Nephron (organoid): ENCODE results near the gene CALY.

ENCODE experiments used
- H3K27ac Mint-ChIP-seq, 3 experiments: 2 replicates each; pipeline ENCODE4 v1.8.0; 2020; ENCODE audit warnings: mixed read lengths in 3 of 3, mild to moderate bottlenecking in 2 of 3, moderate library complexity in 1 of 3
- H3K27me3 Mint-ChIP-seq: 2 replicates; pipeline ENCODE4 v1.8.0; 2021; ENCODE audit warnings: low read depth, mild to moderate bottlenecking, moderate library complexity, mixed read lengths
- H3K36me3 Mint-ChIP-seq: 2 replicates; pipeline ENCODE4 v1.8.0; 2020; ENCODE audit warnings: low read depth, mixed read lengths
- H3K4me1 Mint-ChIP-seq: 2 replicates; pipeline ENCODE4 v1.8.0; 2020; ENCODE audit warnings: mixed read lengths
- H3K4me3 Mint-ChIP-seq, 3 experiments: 2 replicates each; pipeline ENCODE4 v1.8.0; 2020; ENCODE audit warnings: mild to moderate bottlenecking in 3 of 3, mixed read lengths in 3 of 3, moderate library complexity in 2 of 3
- H3K9me3 Mint-ChIP-seq: 2 replicates; pipeline ENCODE4 v1.8.0; 2020; ENCODE audit warnings: mixed read lengths
- TF ChIP-seq, protein P1 (sequence below), 3 experiments: fragments of 200-600 bp; sonication (generic); IDR thresholded peaks; one replicate each; pipeline ENCODE4 v1.5.0; 2021; ENCODE audit warnings: antibody characterized with exemption in 3 of 3; ENCODE audit not compliant: unreplicated experiment in 3 of 3

CALY gene

DNA sequence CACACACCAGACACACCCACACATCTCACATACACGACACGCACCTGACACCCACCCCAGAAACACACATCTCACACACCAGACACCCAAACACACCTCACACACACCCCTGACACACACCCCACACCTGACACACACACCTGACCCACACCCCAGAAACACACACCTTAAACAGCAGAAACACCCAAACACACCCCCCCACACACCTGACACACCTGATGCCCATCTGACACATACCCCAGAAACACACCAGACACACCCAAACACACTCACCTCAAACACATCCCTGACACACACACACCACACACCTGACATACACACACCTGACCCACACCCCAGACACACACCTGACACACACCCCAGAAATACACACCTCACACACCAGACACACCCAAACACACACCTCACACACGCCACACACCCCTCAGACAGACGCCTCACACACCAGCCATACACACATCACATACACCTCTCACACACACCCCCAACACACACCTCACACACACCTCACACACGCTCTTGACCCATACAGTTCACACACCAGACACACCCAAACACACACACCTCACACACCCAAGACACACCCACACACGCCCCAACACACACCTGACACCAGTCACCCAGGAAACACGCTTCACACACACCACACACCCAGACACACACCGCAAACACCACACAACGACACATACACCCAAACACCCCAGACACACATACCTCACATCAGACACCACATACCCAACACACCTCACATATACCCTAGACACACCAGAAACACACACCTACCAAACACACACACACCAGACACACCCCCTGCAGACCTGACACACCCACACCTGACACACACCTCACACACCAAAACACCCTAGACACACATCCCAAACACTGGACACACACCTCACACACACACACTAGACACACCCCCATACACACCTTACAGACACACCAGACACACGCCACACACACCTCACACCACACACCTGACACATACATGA lies 1.7 kb upstream of the CALY start:
- Mint-ChIP-seq H3K4me1 (no peaks in the 10 kb centered on the region), H3K9me3 (peaks cover 7% of the 10 kb centered on the region), H3K27me3 (peaks cover 29% of the 10 kb centered on the region), H3K4me3 (no peak overlapping the region), H3K27ac (no peak overlapping the region), H3K36me3 (no peaks in the 10 kb centered on the region)
- TF ChIP-seq, protein P1, sequence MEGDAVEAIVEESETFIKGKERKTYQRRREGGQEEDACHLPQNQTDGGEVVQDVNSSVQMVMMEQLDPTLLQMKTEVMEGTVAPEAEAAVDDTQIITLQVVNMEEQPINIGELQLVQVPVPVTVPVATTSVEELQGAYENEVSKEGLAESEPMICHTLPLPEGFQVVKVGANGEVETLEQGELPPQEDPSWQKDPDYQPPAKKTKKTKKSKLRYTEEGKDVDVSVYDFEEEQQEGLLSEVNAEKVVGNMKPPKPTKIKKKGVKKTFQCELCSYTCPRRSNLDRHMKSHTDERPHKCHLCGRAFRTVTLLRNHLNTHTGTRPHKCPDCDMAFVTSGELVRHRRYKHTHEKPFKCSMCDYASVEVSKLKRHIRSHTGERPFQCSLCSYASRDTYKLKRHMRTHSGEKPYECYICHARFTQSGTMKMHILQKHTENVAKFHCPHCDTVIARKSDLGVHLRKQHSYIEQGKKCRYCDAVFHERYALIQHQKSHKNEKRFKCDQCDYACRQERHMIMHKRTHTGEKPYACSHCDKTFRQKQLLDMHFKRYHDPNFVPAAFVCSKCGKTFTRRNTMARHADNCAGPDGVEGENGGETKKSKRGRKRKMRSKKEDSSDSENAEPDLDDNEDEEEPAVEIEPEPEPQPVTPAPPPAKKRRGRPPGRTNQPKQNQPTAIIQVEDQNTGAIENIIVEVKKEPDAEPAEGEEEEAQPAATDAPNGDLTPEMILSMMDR (IDR thresholded peaks at IDR 0.05; ENCODE audit: unreplicated experiment in 3 of 3): no peak

DNA sequence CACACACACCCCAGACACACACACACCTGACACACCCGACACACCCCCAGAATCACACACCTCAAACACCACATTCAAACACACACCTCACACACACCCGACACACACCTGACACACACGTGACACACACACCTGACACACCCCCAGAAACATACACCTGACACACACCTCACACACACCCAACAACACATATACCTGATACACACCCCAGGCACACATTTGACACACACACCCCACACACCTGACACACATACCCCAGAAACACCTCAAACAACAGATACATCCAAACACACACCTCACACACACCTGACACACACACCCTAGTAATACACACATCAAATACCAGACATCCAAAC lies 652 bp upstream of the CALY start:
- peaks cover 14% of the 10 kb centered on the region for H3K9me3 Mint-ChIP-seq
- H3K36me3 Mint-ChIP-seq: no peaks in the 10 kb centered on the region
- H3K27me3 Mint-ChIP-seq: peaks cover 34% of the 10 kb centered on the region
- no peak overlapping the region for H3K27ac Mint-ChIP-seq
- TF ChIP-seq, protein P1 (IDR thresholded peaks at IDR 0.05; ENCODE audit: unreplicated experiment in 3 of 3): no peak
- H3K4me1 Mint-ChIP-seq: no peaks in the 10 kb centered on the region
- H3K4me3 Mint-ChIP-seq: no peak overlapping the region

DNA sequence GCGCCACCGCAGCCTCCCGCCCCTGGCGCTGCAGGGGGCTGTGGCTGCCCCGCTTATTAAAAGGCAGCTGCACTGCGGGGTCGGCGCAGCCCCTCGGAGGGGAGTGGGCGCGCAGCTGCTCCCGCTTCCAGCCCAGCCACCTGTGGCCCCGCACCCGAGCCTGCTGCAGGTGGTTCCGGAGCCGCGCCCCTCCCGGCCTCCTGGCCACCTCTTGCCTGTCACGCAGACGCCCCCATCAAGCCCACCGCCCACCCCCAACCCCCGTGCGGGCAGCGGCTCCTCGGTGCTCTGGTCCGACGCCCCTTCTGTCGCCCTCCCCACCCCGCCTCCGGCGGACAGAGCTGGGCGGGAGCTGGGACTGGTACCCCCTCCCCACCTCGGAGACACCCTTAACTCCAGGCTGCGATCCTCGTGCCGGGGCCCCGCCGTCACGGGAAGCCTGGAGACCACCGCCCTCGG lies 549 bp downstream of the CALY start:
- H3K4me3 Mint-ChIP-seq: no peak overlapping the region
- H3K27ac Mint-ChIP-seq: no peak overlapping the region
- TF ChIP-seq, protein P1 (IDR thresholded peaks at IDR 0.05; ENCODE audit: unreplicated experiment in 3 of 3): no peak
- no peaks in the 10 kb centered on the region for H3K4me1 Mint-ChIP-seq
- H3K36me3 Mint-ChIP-seq: no peaks in the 10 kb centered on the region
- peaks cover 46% of the 10 kb centered on the region for H3K27me3 Mint-ChIP-seq
- peaks cover 19% of the 10 kb centered on the region for H3K9me3 Mint-ChIP-seq

DNA sequence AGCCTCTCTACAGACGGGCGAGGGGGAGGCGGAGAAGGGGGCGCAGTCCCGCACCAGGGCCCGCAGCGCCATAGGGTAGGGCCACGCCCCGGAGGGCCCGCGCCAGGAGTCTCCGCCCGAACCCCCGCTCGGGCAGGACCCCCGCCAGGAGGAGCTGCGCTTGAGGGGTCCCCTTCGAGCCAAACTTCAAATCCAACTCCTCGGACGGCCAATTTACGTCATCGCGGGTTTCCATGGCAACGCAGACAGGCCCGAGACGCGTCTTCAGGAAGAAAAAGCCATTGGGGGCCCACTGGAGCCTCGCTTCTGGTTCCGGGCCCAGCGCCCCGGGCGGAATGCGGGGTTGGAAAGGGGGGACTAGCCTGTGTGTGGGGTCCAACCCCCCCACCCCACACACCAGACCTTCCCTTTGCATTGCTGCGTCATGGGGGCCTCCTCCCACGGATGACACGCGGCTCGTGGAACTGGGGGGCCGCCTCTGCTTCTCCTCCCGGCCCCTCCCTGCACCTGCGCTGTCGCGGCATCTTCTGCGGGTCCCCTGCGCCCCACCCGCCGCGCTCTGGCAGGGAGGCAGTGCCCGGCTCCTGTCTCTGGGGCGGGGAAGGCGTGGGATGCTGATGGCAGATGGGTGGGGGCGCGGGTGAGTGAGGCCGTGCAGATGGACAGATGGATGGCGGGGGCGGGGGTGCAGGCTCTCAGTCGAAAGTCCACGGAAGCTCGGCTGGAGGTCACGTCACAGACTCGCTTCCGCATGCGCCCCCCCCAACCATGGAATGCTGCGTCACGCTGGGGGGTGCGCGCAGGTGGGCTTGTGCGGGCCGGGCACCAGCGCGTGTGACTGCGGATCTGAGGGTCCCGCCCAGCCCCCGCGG lies 1.2 kb downstream of the CALY start:
- Mint-ChIP-seq H3K27ac (no peak overlapping the region), H3K27me3 (peaks cover 52% of the 10 kb centered on the region), H3K36me3 (no peaks in the 10 kb centered on the region), H3K9me3 (peaks cover 19% of the 10 kb centered on the region), H3K4me1 (no peaks in the 10 kb centered on the region), H3K4me3 (peak overlapping the region in 2 of 3 experiments; percentile 13 to 28)
- TF ChIP-seq, protein P1 (IDR thresholded peaks at IDR 0.05; ENCODE audit: unreplicated experiment in 3 of 3): no peak

DNA sequence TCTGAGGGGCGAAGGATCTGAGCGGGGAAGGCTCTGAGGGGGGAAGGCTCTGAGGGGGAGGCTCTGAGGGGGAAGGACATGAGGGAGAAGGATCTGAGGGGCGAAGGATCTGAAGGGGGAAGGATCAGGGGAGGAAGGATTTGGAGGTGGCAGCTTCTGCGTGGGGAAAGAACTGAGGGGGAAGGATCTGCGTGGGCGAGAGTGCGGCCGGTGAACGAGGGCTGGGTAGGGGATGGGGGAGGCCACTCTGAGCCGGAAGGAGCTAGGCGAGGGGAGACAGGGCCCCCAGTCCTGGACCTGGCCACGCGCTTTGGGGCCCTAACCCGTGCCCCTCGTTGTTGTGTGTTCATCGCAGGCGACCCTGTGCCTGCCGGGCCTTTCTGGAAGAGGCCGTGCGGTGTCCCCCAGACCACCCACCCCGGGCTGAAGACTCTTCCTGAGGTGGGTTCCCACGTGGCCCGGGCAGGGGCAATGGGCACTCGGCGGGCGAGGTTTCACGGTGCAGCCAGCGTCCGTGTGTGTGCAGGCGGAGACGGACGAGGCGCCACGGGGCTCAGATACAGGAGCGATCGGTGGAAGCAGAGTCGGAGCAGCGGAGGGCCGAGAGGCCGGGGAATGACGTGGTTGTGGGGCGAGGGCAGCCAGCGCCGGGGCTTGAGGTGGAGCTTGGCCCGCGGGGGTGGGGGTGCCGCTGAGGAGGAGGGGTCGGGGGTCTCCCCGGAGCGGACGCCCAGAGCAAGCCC lies 2.0 kb downstream of the CALY start:
- Mint-ChIP-seq H3K27me3 (peaks cover 58% of the 10 kb centered on the region), H3K4me3 (peak overlapping the region; percentile 71 to 83 (median 78)), H3K4me1 (peaks cover 2% of the 10 kb centered on the region), H3K27ac (no peak overlapping the region), H3K36me3 (no peaks in the 10 kb centered on the region), H3K9me3 (peaks cover 19% of the 10 kb centered on the region)
- TF ChIP-seq, protein P1 (IDR thresholded peaks at IDR 0.05; ENCODE audit: unreplicated experiment in 3 of 3): no peak
